Endothelial cell of hepatic sinusoid (primary cell): Measurements from ENCODE around the gene EFNB3.

Source experiments
- in situ Hi-C: cut with HindIII; loops from 2 replicates; pipeline ENCODE4 v1.10.0; 2017; ENCODE audit warnings: low sequenced_read_pairs

Gene EFNB3

GRCh38 chr17:7716901-7717755 lies 12.1 kb downstream of the EFNB3 start, which contains the start of gene DNAH2:
TSS of gene DNAH2 (plus strand) at chr17:7717744. CDS start at chr17:7719735, 1,991 bp downstream.
- in situ Hi-C loops, result no loop called here

- in situ Hi-C loops, result no loop called here
Measured at GRCh38 chr17:7717756-7718350, 12.9 kb downstream of the EFNB3 start.

GRCh38 chr17:7719661-7720060 lies 14.7 kb downstream of the EFNB3 start:
- in situ Hi-C loops, result loop anchor here (10.0 kb wide), 1 partner anchor 95 kb away; no protein-coding TSS in a partner anchor

- in situ Hi-C loops, result loop anchor here (10.0 kb wide), 1 partner anchor 95 kb away; no protein-coding TSS in a partner anchor
Measured at GRCh38 chr17:7720125-7720524, 15.1 kb downstream of the EFNB3 start.

- in situ Hi-C loops, result loop anchor here (10.0 kb wide), 1 partner anchor 93 kb away; no protein-coding TSS in a partner anchor
Measured at GRCh38 chr17:7721612-7722011, 16.6 kb downstream of the EFNB3 start.

- in situ Hi-C loops, result loop anchor here (10.0 kb wide), 1 partner anchor 87 kb away; no protein-coding TSS in a partner anchor
Measured at GRCh38 chr17:7727886-7728285, 22.9 kb downstream of the EFNB3 start.

- in situ Hi-C loops, result loop anchor here (10.0 kb wide), 1 partner anchor 85 kb away; no protein-coding TSS in a partner anchor
Measured at GRCh38 chr17:7729816-7730215, 24.8 kb downstream of the EFNB3 start.

- in situ Hi-C loops, result no loop called here
Measured at GRCh38 chr17:7732981-7733539, 28.1 kb downstream of the EFNB3 start.

GRCh38 chr17:7737601-7738000 lies 32.6 kb downstream of the EFNB3 start:
- in situ Hi-C loops, result no loop called here

- in situ Hi-C loops, result no loop called here
Measured at GRCh38 chr17:7739746-7740145, 34.7 kb downstream of the EFNB3 start.

- in situ Hi-C loops, result no loop called here
Measured at GRCh38 chr17:7740481-7741001, 35.5 kb downstream of the EFNB3 start.

GRCh38 chr17:7742729-7743128 lies 37.7 kb downstream of the EFNB3 start:
- in situ Hi-C loops, result no loop called here

- in situ Hi-C loops, result no loop called here
Measured at GRCh38 chr17:7744416-7744815, 39.4 kb downstream of the EFNB3 start.

- in situ Hi-C loops, result no loop called here
Measured at GRCh38 chr17:7745748-7746470, 40.9 kb downstream of the EFNB3 start.

- in situ Hi-C loops, result no loop called here
Measured at GRCh38 chr17:7747635-7748071, 42.7 kb downstream of the EFNB3 start.

GRCh38 chr17:7748076-7748775 lies 43.2 kb downstream of the EFNB3 start:
- in situ Hi-C loops, result no loop called here

- in situ Hi-C loops, result no loop called here
Measured at GRCh38 chr17:7750321-7750821, 45.4 kb downstream of the EFNB3 start.

- in situ Hi-C loops, result no loop called here
Measured at GRCh38 chr17:7754656-7755055, 49.7 kb downstream of the EFNB3 start.

- in situ Hi-C loops, result no loop called here
Measured at GRCh38 chr17:7755095-7755890, 50.3 kb downstream of the EFNB3 start.
